IMR-90 (cell line): ENCODE measurements around the gene RBM10. TPM values are rescaled to one million over a fixed set of nuclear protein-coding genes. Genes with fewer than 3 reads are reported as not detected.

Experiments
- ATAC-seq: fragments of 200-7000 bp; cut with Tn5 transposase; 2 replicates; pipeline ENCODE4 v1.9.1; 2020; ENCODE audit warnings: low read depth, mild to moderate bottlenecking, moderate library complexity
- BruUV-seq: library from RNA; stranded (reverse); fragments of 400-500 nt; replicated peaks from 2 replicates; lab custom pipeline; 2021; lab: Mats Ljungman, UMichigan
- CTCF ChIA-PET: fragments of 300-600 bp; formaldehyde crosslinking; extraction: SDS; loops from one replicate; lab custom pipeline; 2021; ENCODE audit warnings: antibody characterized with exemption; lab: Yijun Ruan, JAX
- POLR2A ChIA-PET: fragments of 300-600 bp; sonication (Branson Sonifier 250); formaldehyde crosslinking; loops from one replicate; lab custom pipeline; 2022; ENCODE audit warnings: antibody characterized with exemption; ENCODE audit not compliant: unreplicated experiment; lab: Charles Lee
- DNase-seq: peaks from one replicate; pipeline ENCODE4 v3.0.0; 2013
- H2AFZ ChIP-seq: replicated peaks from 2 replicates; pipeline ENCODE3; 2013; ENCODE audit warnings: low read length, mild to moderate bottlenecking; ENCODE audit not compliant: poor library complexity
- H2AK5ac ChIP-seq: 2 replicates; pipeline ENCODE4 v1.6.1; 2013; ENCODE audit warnings: low read depth, low read length, inconsistent platforms
- H2AK9ac ChIP-seq: replicated peaks from 2 replicates; pipeline ENCODE3; 2013; ENCODE audit warnings: mild to moderate bottlenecking, low read depth, low read length, moderate library complexity; ENCODE audit not compliant: poor library complexity
- H2BK120ac ChIP-seq: 2 replicates; pipeline ENCODE4 v1.6.1; 2013; ENCODE audit warnings: low read depth, low read length, inconsistent platforms
- H2BK15ac ChIP-seq: 3 replicates; pipeline ENCODE4 v1.6.1; 2013; ENCODE audit warnings: low read depth, low read length, inconsistent platforms
- H2BK20ac ChIP-seq: 2 replicates; pipeline ENCODE4 v1.6.1; 2013; ENCODE audit warnings: low read depth, mild to moderate bottlenecking, inconsistent platforms, low read length, moderate library complexity
- H2BK5ac ChIP-seq: 2 replicates; pipeline ENCODE4 v1.6.1; 2013; ENCODE audit warnings: mild to moderate bottlenecking, low read depth, low read length, inconsistent platforms; ENCODE audit not compliant: poor library complexity, severe bottlenecking
- H3K14ac ChIP-seq: replicated peaks from 2 replicates; pipeline ENCODE4 v1.6.1; 2013; ENCODE audit warnings: low read depth, low read length, inconsistent platforms
- H3K18ac ChIP-seq: 2 replicates; pipeline ENCODE4 v1.6.1; 2013; ENCODE audit warnings: low read depth, low read length, control low read depth
- H3K23ac ChIP-seq: 2 replicates; pipeline ENCODE4 v1.6.1; 2013; ENCODE audit warnings: low read depth, low read length, inconsistent platforms
- H3K27ac ChIP-seq: 2 replicates; pipeline ENCODE4 v1.5.1; 2013; ENCODE audit warnings: mild to moderate bottlenecking, control low read depth, low read length; ENCODE audit not compliant: insufficient read depth
- H3K27me3 ChIP-seq: 2 replicates; pipeline ENCODE4 v1.6.1; 2013; ENCODE audit warnings: low read length; ENCODE audit not compliant: control insufficient read depth, insufficient read depth
- H3K36me3 ChIP-seq: 2 replicates; pipeline ENCODE4 v1.6.1; 2013; ENCODE audit warnings: low read length, mixed read lengths; ENCODE audit not compliant: control insufficient read depth, insufficient read depth
- H3K4ac ChIP-seq: 2 replicates; pipeline ENCODE4 v1.6.1; 2013; ENCODE audit warnings: low read depth, low read length, inconsistent platforms
- H3K4me1 ChIP-seq: 2 replicates; pipeline ENCODE4 v1.6.1; 2013; ENCODE audit warnings: low read length, mixed read lengths; ENCODE audit not compliant: control insufficient read depth, insufficient read depth
- H3K4me2 ChIP-seq: 2 replicates; pipeline ENCODE4 v1.6.1; 2013; ENCODE audit warnings: low read depth, mild to moderate bottlenecking, control low read depth, low read length, moderate library complexity
- H3K4me3 ChIP-seq: 2 replicates; pipeline ENCODE4 v1.5.1; 2013; ENCODE audit warnings: low read depth, mild to moderate bottlenecking, control low read depth, low read length, moderate library complexity; ENCODE audit not compliant: insufficient read depth
- H3K56ac ChIP-seq: 2 replicates; pipeline ENCODE4 v1.6.1; 2013; ENCODE audit warnings: low read length, inconsistent platforms; ENCODE audit not compliant: insufficient read depth; ENCODE audit errors: extremely low read depth
- H3K79me1 ChIP-seq, 2 experiments: 2 replicates each; pipeline ENCODE4 v1.6.1; 2013; ENCODE audit warnings: low read length in 2 of 2, inconsistent platforms in 1 of 2, low read depth in 1 of 2
- H3K9ac ChIP-seq: 2 replicates; pipeline ENCODE4 v1.6.1; 2013; ENCODE audit warnings: low read depth, low read length, control low read depth
- H3K9me1 ChIP-seq: 2 replicates; pipeline ENCODE4 v1.6.1; 2013; ENCODE audit warnings: low read length, inconsistent platforms; ENCODE audit not compliant: insufficient read depth
- H3K9me3 ChIP-seq: 2 replicates; pipeline ENCODE4 v1.6.1; 2013; ENCODE audit warnings: low read length; ENCODE audit not compliant: control insufficient read depth, insufficient read depth
- H4K20me1 ChIP-seq: 2 replicates; pipeline ENCODE4 v1.6.1; 2013; ENCODE audit warnings: low read length, inconsistent platforms; ENCODE audit not compliant: insufficient read depth
- H4K5ac ChIP-seq: 2 replicates; pipeline ENCODE4 v1.6.1; 2013; ENCODE audit warnings: mild to moderate bottlenecking, low read depth, low read length, control low read depth
- H4K8ac ChIP-seq, 2 experiments: 2 replicates each; pipeline ENCODE4 v1.6.1; 2013; ENCODE audit warnings: low read depth in 2 of 2, low read length in 2 of 2, control low read depth in 1 of 2, inconsistent platforms in 1 of 2
- H4K91ac ChIP-seq: 2 replicates; pipeline ENCODE4 v1.6.1; 2013; ENCODE audit warnings: low read depth, low read length, inconsistent platforms; ENCODE audit not compliant: insufficient read depth
- BHLHE40 ChIP-seq: fragments of 150-350 bp; IDR thresholded peaks from 2 replicates; pipeline ENCODE4 v1.6.1; 2016; ENCODE audit warnings: mild to moderate bottlenecking, low read depth, low read length
- CEBPB ChIP-seq: IDR thresholded peaks from 2 replicates; pipeline ENCODE4 v1.6.1; 2012; ENCODE audit warnings: low read depth, low read length, improper control_type of control experiment
- CHD1 ChIP-seq: IDR thresholded peaks from 2 replicates; pipeline ENCODE4 v1.6.1; 2012; ENCODE audit warnings: low read depth, low read length, improper control_type of control experiment
- CTCF ChIP-seq: conservative IDR thresholded peaks from 2 replicates; pipeline ENCODE4 v1.5.1; 2012; ENCODE audit warnings: mild to moderate bottlenecking, low read depth, low read length, improper control_type of control experiment
- ELK1 ChIP-seq: fragments of 150-350 bp; IDR thresholded peaks from 2 replicates; pipeline ENCODE4 v1.6.1; 2016; ENCODE audit warnings: low read depth, mild to moderate bottlenecking, low read length, moderate library complexity, borderline replicate concordance
- FOS ChIP-seq: fragments of 150-350 bp; IDR thresholded peaks from 2 replicates; pipeline ENCODE4 v1.6.1; 2016; ENCODE audit warnings: low read depth, low read length
- MXI1 ChIP-seq: IDR thresholded peaks from 2 replicates; pipeline ENCODE4 v1.6.1; 2012; ENCODE audit warnings: low read depth, mild to moderate bottlenecking, low read length, moderate library complexity, borderline replicate concordance
- POLR2A ChIP-seq: IDR thresholded peaks from 2 replicates; pipeline ENCODE4 v1.6.1; 2012; ENCODE audit warnings: mild to moderate bottlenecking, low read depth, low read length
- RAD21 ChIP-seq: IDR thresholded peaks from 2 replicates; pipeline ENCODE4 v1.6.1; 2012; ENCODE audit warnings: low read length, improper control_type of control experiment
- RCOR1 ChIP-seq: IDR thresholded peaks from 2 replicates; pipeline ENCODE4 v1.6.1; 2012; ENCODE audit warnings: mild to moderate bottlenecking, low read length, improper control_type of control experiment; ENCODE audit not compliant: insufficient replicate concordance
- RFX5 ChIP-seq: IDR thresholded peaks from 2 replicates; pipeline ENCODE4 v1.8.0; 2012; ENCODE audit warnings: low read depth, mild to moderate bottlenecking, low read length, moderate library complexity
- SMC3 ChIP-seq: fragments of 150-350 bp; IDR thresholded peaks from 2 replicates; pipeline ENCODE4 v1.6.1; 2016; ENCODE audit warnings: low read depth, mild to moderate bottlenecking, antibody characterized with exemption, low read length, moderate library complexity
- WGBS, 2 experiments: methylation state at CpG; one replicate each; pipeline versions ENCODE4 v1.1.5 to v1.1.7; 2013; ENCODE audit warnings: missing lambda C conversion rate in 2 of 2; ENCODE audit not compliant: insufficient read length in 1 of 2; ENCODE audit errors: extremely low coverage in 2 of 2; 5-methylcytosine and 5-hydroxymethylcytosine counted together
- dilution Hi-C: fragments of 300-500 bp; cut with HindIII; formaldehyde crosslinking; loops from one replicate; pipeline ENCODE4 v1.14.3; 2018; ENCODE audit warnings: low sequenced_read_pairs; ENCODE audit not compliant: unreplicated experiment
- in situ Hi-C: fragments of 300-500 bp; cut with MboI; formaldehyde crosslinking; loops from 3 replicates; pipeline ENCODE4 v1.14.3; 2019; ENCODE audit warnings: low sequenced_read_pairs, inconsistent platforms, mixed read lengths
- intact Hi-C: fragments of 100-400 bp; cut with micrococcal nuclease; formaldehyde crosslinking; loops from 2 replicates; pipeline ENCODE4 v1.10.0; 2022
- polyA plus RNA-seq, 3 experiments: library from polyadenylated mRNA; depleted of rRNA; stranded (reverse); fragments of >200 nt; gene quantifications; 2 replicates each; pipeline ENCODE4 v1.2.3, GENCODE V29; 2012; ENCODE audit warnings: low replicate concordance in 1 of 3
- total RNA-seq: library from RNA; depleted of rRNA; stranded (reverse); fragments of >200 nt; gene quantifications from 2 replicates; pipeline ENCODE4 v1.2.3, GENCODE V29; 2012

The RBM10 gene
- total and polyA plus RNA-seq, 2 of the 4 experiments (the other 2 are of a cell fraction) = 33.4 to 36.0 TPM

DNA sequence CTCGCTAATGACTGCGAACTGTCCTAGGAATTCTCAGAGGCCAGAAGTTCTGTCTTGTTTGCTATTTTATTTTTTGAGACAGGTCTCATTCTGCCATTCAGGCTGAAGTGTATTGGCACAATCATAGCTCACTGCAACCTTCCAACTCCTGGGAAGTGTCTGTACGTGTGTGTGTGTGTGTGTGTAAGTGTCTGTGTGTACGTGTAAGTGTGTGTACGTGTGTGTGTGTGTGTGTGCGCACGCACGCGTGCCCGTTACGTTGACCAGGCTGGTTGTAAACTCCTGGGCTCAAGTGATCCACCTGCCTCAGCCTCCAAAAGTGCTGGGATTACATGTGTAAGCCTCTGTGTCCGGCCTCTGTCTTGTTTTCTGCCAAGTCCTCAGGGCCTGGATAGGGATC lies 63.1 kb downstream of the RBM10 start:
- no peak overlapping the region for H2BK5ac ChIP-seq
- BruUV-seq = no TSS peak
- intact Hi-C loops (no loop called here), dilution Hi-C loops (no loop called here), in situ Hi-C loops (loop anchor here (25.0 kb wide), 1 partner anchor 429 kb away; the partner anchor contains the start of gene CFP)
- TF ChIP-seq POLR2A = no peak
- no peak for TF ChIP-seq CEBPB
- TF ChIP-seq MXI1 = no peak
- TF ChIP-seq RFX5 = no peak
- TF ChIP-seq CTCF = no peak
- no peak for TF ChIP-seq RCOR1
- no peak for TF ChIP-seq FOS
- no peak for TF ChIP-seq ELK1
- no peak for TF ChIP-seq CHD1
- no peak for TF ChIP-seq BHLHE40
- no peak for TF ChIP-seq SMC3
- no peak for TF ChIP-seq RAD21
- H4K91ac ChIP-seq = no peak overlapping the region
- no peak overlapping the region for H2AK9ac ChIP-seq
- no CpG with 5 or more reads among the region's 12 CpGs for WGBS, 2 experiments
- no peaks in the 10 kb centered on the region; the same call in 1 of the 2 replicates for H3K27me3 ChIP-seq
- peaks cover 82% of the 10 kb centered on the region for H3K36me3 ChIP-seq
- DNase-seq = no peak
- ATAC-seq = no peak
- no peak overlapping the region for H2AFZ ChIP-seq
- peaks cover 7 to 33% of the 10 kb centered on the region in 2 experiments; a peak in 3 of 4 replicates for H3K79me1 ChIP-seq
- H3K23ac ChIP-seq = no peak overlapping the region
- no peak overlapping the region for H3K4me3 ChIP-seq
- no peak overlapping the region for H3K4me2 ChIP-seq
- H3K9me3 ChIP-seq = no peaks in the 10 kb centered on the region
- H3K4me1 ChIP-seq = no peaks in the 10 kb centered on the region
- no peak overlapping the region for H3K4ac ChIP-seq
- H3K9me1 ChIP-seq = no peaks in the 10 kb centered on the region
- no peak overlapping the region for H2BK20ac ChIP-seq
- H4K8ac ChIP-seq = no peak overlapping the region
- ChIA-PET POLR2A (no interaction called here), CTCF (no interaction called here)
- no peak overlapping the region for H3K9ac ChIP-seq
- no peak overlapping the region for H4K5ac ChIP-seq
- no peak overlapping the region for H3K56ac ChIP-seq
- no peak overlapping the region for H3K14ac ChIP-seq
- H2BK120ac ChIP-seq = no peak overlapping the region
- no peak overlapping the region for H2AK5ac ChIP-seq
- H4K20me1 ChIP-seq = peaks cover 50% of the 10 kb centered on the region
- no peak overlapping the region for H2BK15ac ChIP-seq
- H3K27ac ChIP-seq = no peak overlapping the region
- H3K18ac ChIP-seq = no peak overlapping the region
